OCI-LY3 (cell line): ENCODE measurements around the gene PDHX.

ENCODE experiments used
- EZH2phosphoT487 ChIP-seq: fragments of 200-600 bp; shearing (Covaris generic); IDR thresholded peaks from 2 replicates; pipeline ENCODE4 v1.6.1; 2018; ENCODE audit warnings: antibody characterized with exemption, mixed run types, low read depth
- TF ChIP-seq, protein P1 (sequence below): fragments of 200-600, 300-600 bp; sonication (generic); IDR thresholded peaks from 2 replicates; pipeline ENCODE4 v1.5.1; 2014; ENCODE audit warnings: antibody characterized with exemption, low read length, low read depth

DNA sequence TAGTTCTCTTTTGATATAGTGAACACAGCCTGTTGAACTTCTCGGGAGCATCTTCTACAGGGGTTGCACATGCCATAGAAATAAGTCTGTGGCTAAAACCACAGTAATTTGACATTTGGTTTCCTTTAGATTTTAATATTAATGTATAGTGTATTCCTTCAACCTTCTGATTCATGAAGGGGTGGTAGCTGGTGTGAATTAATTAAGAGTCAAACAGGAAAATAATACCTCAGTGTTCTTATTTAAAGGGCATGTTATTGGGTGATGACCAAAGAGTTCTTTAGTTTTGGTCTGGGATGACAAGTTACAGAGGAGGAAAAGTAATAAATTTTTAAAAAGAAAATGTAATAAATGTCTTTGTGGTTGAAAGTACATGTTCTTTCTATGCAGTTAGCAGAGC is 86.8 kb downstream of the PDHX start:
- TF ChIP-seq, protein P1, sequence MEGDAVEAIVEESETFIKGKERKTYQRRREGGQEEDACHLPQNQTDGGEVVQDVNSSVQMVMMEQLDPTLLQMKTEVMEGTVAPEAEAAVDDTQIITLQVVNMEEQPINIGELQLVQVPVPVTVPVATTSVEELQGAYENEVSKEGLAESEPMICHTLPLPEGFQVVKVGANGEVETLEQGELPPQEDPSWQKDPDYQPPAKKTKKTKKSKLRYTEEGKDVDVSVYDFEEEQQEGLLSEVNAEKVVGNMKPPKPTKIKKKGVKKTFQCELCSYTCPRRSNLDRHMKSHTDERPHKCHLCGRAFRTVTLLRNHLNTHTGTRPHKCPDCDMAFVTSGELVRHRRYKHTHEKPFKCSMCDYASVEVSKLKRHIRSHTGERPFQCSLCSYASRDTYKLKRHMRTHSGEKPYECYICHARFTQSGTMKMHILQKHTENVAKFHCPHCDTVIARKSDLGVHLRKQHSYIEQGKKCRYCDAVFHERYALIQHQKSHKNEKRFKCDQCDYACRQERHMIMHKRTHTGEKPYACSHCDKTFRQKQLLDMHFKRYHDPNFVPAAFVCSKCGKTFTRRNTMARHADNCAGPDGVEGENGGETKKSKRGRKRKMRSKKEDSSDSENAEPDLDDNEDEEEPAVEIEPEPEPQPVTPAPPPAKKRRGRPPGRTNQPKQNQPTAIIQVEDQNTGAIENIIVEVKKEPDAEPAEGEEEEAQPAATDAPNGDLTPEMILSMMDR = no peak
- TF ChIP-seq EZH2phosphoT487 = no peak
